Measurements from ENCODE around the gene TRAPPC2B.

The TRAPPC2B gene

DNA sequence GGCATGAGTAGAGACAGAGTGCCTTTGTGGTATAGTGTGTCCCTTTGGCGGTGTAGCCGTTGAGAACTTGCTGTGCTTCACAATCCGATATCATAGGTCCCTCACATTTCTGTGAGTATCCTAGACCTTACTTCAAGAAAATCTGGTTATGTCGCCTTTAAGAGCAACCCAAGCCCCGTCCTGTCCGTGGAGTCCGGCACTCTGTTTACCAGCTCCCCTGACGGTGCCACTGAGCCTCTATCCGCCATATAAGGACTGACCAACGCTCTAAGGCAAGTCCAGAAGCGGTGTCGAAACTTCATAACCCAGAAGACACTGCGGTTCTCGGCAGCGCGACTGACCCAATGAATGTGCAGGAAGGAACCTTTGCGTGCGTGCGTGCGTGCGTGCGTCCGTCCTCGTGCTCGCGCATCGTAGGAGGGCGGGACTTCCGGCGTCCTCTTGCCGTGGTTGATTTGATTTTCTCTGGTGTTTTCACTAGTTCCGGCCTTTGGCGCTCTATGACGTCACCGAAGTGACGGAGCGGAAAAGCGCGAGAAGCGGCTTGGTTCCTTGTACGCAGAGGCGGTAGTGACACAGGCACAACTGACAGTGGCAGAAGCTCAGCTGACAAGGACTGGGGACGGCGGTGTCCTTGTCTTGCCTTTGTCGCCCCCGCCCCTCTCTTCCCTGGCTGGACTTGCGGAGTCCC is at the start of gene TRAPPC2B, which contains the start of gene ZNF547:
TRAPPC2B (plus strand) TSS at position 555 of the 691 bp plus-strand sequence. CDS start 1,283 bp downstream, outside the sequence.
ZNF547 (plus strand) TSS at position 555 of the 691 bp plus-strand sequence. CDS start 5,005 bp downstream, outside the sequence.
- TF ChIP-seq EP300 (IDR thresholded peaks at IDR 0.05; ENCODE audit: borderline replicate concordance) (no peak; the same call in 1 of the 2 replicates), CEBPB (IDR thresholded peaks at IDR 0.05) (peak; percentile 56; the same call in 1 of the 2 replicates), EGR1 (IDR thresholded peaks at IDR 0.05) (no peak), TCF12 (IDR thresholded peaks at IDR 0.05; ENCODE audit: low read depth) (peak; percentile 53; the same call in 1 of the 2 replicates), TAF1 (IDR thresholded peaks at IDR 0.05; ENCODE audit: low read depth) (peak; percentile 50; the same call in 1 of the 2 replicates), FOXM1 (IDR thresholded peaks at IDR 0.05; ENCODE audit: borderline replicate concordance, low read depth) (peak; percentile 75), NFIC (IDR thresholded peaks at IDR 0.05) (no peak), CREB1 (IDR thresholded peaks at IDR 0.05; ENCODE audit: low read depth) (peak; percentile 98), TEAD4 (IDR thresholded peaks at IDR 0.05) (no peak), YY1 (IDR thresholded peaks at IDR 0.05; ENCODE audit: low read depth) (peak; percentile 84), RAD21 (IDR thresholded peaks at IDR 0.05; ENCODE audit: low read depth) (no peak), ZBTB7A (IDR thresholded peaks at IDR 0.05; ENCODE audit: low read depth) (no peak)
- TF ChIP-seq, protein P1, sequence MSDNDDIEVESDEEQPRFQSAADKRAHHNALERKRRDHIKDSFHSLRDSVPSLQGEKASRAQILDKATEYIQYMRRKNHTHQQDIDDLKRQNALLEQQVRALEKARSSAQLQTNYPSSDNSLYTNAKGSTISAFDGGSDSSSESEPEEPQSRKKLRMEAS (IDR thresholded peaks at IDR 0.05): peak; percentile 78
- TF ChIP-seq, protein P2, sequence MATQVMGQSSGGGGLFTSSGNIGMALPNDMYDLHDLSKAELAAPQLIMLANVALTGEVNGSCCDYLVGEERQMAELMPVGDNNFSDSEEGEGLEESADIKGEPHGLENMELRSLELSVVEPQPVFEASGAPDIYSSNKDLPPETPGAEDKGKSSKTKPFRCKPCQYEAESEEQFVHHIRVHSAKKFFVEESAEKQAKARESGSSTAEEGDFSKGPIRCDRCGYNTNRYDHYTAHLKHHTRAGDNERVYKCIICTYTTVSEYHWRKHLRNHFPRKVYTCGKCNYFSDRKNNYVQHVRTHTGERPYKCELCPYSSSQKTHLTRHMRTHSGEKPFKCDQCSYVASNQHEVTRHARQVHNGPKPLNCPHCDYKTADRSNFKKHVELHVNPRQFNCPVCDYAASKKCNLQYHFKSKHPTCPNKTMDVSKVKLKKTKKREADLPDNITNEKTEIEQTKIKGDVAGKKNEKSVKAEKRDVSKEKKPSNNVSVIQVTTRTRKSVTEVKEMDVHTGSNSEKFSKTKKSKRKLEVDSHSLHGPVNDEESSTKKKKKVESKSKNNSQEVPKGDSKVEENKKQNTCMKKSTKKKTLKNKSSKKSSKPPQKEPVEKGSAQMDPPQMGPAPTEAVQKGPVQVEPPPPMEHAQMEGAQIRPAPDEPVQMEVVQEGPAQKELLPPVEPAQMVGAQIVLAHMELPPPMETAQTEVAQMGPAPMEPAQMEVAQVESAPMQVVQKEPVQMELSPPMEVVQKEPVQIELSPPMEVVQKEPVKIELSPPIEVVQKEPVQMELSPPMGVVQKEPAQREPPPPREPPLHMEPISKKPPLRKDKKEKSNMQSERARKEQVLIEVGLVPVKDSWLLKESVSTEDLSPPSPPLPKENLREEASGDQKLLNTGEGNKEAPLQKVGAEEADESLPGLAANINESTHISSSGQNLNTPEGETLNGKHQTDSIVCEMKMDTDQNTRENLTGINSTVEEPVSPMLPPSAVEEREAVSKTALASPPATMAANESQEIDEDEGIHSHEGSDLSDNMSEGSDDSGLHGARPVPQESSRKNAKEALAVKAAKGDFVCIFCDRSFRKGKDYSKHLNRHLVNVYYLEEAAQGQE (IDR thresholded peaks at IDR 0.05; ENCODE audit: low read depth): no peak
- TF ChIP-seq, protein P3, sequence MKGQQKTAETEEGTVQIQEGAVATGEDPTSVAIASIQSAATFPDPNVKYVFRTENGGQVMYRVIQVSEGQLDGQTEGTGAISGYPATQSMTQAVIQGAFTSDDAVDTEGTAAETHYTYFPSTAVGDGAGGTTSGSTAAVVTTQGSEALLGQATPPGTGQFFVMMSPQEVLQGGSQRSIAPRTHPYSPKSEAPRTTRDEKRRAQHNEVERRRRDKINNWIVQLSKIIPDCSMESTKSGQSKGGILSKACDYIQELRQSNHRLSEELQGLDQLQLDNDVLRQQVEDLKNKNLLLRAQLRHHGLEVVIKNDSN (IDR thresholded peaks at IDR 0.05): peak; percentile 74

DNA sequence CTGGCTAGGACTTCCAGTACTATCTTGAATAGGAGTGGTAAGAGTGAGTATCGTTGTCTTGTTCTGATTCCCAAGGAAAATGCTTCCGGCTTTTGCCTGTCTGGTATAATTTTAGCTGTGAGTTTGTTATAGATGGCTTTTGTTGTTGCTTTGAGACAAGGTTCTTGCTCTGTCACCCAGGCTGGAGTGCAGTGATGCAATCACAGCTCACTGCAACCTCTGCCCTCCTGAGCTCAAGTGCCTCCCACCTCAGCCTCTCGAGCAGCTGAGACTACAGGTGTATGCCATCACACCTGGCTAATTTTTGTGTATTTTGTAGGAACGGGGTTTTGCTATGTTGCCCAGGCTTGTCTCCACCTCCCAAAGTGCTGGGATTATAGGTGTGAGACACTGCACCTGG is 49.2 kb upstream of the TRAPPC2B start:
- no peak for TF ChIP-seq ZBTB7A (IDR thresholded peaks at IDR 0.05; ENCODE audit: low read depth)
- no peak for TF ChIP-seq CEBPB (IDR thresholded peaks at IDR 0.05)
- TF ChIP-seq, protein P2 (IDR thresholded peaks at IDR 0.05; ENCODE audit: low read depth): no peak
- TF ChIP-seq TAF1 (IDR thresholded peaks at IDR 0.05; ENCODE audit: low read depth): no peak
- no peak for TF ChIP-seq YY1 (IDR thresholded peaks at IDR 0.05; ENCODE audit: low read depth)

DNA sequence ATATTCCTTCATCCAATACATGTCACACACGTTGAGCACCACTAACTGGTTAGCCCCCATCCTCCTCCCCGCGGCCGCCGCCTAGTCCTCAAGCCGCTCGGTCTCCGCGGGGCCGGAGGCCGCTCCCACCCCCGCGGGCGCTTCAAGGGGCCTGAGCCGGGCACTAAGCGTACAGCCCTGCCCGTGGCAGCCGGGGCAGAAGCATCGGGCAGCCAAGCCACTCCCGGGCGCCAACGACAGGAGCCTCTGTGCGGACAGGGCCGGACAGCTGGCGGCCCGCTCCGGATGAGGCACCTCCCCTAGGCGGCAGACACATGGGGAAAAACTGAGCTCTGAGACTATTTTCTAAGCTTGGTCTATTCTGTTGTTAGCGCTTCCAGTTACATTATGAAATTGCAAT is 45.8 kb upstream of the TRAPPC2B start:
- TF ChIP-seq YY1 (IDR thresholded peaks at IDR 0.05; ENCODE audit: low read depth) (no peak), EP300 (IDR thresholded peaks at IDR 0.05; ENCODE audit: borderline replicate concordance) (no peak)
- TF ChIP-seq, protein P1 (IDR thresholded peaks at IDR 0.05): no peak

DNA sequence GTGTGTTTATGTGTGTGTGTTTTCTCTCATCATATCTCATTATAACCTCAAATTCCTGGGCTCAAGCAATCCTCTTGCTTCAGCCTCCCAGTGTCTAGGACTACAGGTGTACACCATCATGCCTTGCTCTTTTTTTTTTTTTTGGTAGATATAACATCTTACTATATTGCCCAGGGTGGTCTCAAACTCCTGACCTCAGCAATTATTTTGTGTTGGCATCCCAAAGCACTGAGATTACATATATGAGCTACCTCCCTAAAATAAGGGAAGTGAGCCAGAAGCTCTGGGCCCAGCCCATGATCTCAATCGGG is 43.5 kb upstream of the TRAPPC2B start:
- TF ChIP-seq, protein P1 (IDR thresholded peaks at IDR 0.05): no peak
- TF ChIP-seq CEBPB (IDR thresholded peaks at IDR 0.05) (no peak), TCF12 (IDR thresholded peaks at IDR 0.05; ENCODE audit: low read depth) (no peak), YY1 (IDR thresholded peaks at IDR 0.05; ENCODE audit: low read depth) (no peak)

DNA sequence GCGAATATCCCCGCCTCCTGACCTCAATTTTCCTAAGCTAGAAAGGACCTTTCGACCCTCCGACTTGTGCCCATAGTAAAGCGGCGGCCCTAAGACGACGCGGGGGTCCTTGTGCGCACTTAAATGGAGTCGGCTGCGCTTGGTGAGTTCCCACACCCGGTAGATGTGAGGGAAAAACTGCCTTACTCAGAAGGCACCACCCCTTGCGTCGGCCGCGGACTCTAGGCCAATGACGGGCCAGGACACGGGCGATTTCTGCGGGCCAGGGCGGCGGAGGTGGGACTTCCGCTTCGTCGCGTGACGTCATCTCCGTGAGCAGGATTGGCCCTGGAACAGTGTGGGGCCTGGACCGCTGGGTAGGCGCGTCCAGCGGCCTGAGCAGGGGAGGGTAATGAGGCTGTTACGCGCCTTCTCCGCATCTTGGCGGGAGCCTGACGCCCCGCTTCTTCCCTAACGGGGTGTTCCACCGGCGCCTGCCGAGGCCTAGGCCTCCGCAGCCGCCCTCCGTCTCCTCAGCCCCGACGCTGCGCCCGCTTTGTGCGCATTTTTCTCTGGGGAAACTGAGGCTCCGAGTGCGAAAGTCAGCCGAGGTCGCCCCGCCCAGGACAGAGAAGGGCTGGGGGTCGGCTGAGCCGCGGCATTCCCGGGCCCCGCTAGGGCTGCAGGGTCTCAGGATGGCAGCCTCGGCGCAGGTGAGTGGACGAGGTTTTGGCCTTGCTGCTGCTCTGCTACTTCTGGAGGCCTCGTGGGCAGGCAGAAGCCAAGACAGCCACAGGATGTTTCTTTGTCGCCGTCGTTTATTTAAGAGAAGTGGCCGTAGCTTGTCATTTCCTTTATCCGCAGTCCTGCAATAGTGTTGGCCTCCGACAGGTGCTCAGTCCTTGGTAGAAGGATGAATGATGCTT is 42.9 kb upstream of the TRAPPC2B start, which contains the start of gene ZNF543:
ZNF543 (plus strand) TSS at position 293 of the 905 bp plus-strand sequence; CDS start at position 675, 382 bp downstream.
- TF ChIP-seq ZBTB7A (IDR thresholded peaks at IDR 0.05; ENCODE audit: low read depth) (no peak), EGR1 (IDR thresholded peaks at IDR 0.05) (no peak), EP300 (IDR thresholded peaks at IDR 0.05; ENCODE audit: borderline replicate concordance) (no peak), TCF12 (IDR thresholded peaks at IDR 0.05; ENCODE audit: low read depth) (no peak), CEBPB (IDR thresholded peaks at IDR 0.05) (no peak), RAD21 (IDR thresholded peaks at IDR 0.05; ENCODE audit: low read depth) (no peak), YY1 (IDR thresholded peaks at IDR 0.05; ENCODE audit: low read depth) (peak; percentile 56; the same call in 1 of the 2 replicates), TAF1 (IDR thresholded peaks at IDR 0.05; ENCODE audit: low read depth) (peak; percentile 72), FOXM1 (IDR thresholded peaks at IDR 0.05; ENCODE audit: borderline replicate concordance, low read depth) (no peak), TEAD4 (IDR thresholded peaks at IDR 0.05) (0 out of 2 replicates have a peak, but pooled peaks have one; percentile 9), NFIC (IDR thresholded peaks at IDR 0.05) (no peak), CREB1 (IDR thresholded peaks at IDR 0.05; ENCODE audit: low read depth) (peak; percentile 85)
- TF ChIP-seq, protein P1 (IDR thresholded peaks at IDR 0.05): peak; percentile 44
- TF ChIP-seq, protein P2 (IDR thresholded peaks at IDR 0.05; ENCODE audit: low read depth): no peak
- TF ChIP-seq, protein P3 (IDR thresholded peaks at IDR 0.05): no peak
